ENCODE results near the gene RASGRF2.

DNA sequence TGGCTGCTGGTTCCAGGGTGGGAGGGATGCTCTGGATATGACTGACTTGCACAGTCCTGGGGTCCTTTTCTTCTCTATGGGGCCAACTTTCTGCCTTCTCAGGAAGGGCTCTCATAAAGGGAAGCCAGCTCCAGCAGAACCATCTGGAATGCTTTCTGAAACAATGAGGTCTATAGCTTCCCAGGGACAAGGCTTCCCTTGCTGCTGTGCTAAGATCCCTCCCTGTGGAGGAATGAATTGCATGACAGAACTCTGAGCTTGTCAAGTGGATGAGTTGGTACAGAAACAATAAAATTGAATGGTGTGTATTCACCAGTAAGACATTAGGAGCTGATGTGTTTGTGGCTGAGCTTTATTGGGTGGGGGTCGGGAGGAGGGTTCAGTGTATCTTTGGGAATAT lies 292.7 kb downstream of the RASGRF2 start:
- TF ChIP-seq POLR2A (IDR thresholded peaks at IDR 0.05; ENCODE audit: low read length) (no peak), GATA1 (IDR thresholded peaks at IDR 0.05; ENCODE audit: low read depth, low read length) (no peak)
